ENCODE data around the gene IRF2.

IRF2 gene

GRCh38 chr4:184450045-184450444, 24.3 kb downstream of the IRF2 start:
- DNase-seq = no peak

DNA sequence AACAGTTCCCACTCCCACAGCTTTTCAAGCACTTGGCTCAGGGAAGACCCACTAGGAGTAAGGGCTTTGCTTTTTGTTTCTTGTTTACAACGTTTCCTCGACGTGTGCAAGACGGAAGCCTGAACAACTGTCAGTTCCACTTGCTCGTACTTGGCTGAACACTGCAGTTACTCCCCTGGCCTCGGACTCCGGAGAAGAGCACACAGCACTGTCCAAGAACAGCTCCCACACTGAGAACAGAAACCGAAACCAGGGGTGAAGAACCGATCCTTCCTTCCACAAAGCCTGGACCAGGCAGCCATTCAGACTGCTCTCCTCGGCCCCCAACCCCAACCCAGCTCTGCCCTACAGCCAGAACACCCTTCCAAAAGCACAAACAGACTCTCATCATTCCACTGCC, 25.5 kb downstream of the IRF2 start:
- no peak for DNase-seq

DNA sequence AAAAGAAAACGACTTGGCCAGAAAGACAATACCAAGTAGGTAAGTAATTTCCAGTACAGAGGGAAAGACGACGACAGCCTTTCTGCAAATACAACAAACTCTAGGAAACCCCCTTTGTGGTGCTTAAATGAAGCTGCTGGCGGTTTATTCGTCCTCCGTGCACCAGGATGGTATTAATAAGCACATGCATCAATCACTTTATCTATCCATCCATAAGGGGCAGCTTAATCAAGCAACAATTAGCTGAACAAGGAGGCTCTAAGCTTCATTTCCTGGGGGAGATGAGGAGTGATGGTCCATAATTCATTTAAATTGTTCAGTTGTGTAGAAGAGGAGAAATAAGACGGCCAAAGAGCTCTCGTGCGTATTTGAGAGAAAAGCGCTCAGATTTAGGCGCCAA, 26.2 kb downstream of the IRF2 start:
- no peak for DNase-seq

- no peak for DNase-seq
Measured at GRCh38 chr4:184447664-184448063, 26.7 kb downstream of the IRF2 start.

- no peak for DNase-seq
Measured at GRCh38 chr4:184446132-184446658, 28.2 kb downstream of the IRF2 start.

DNA sequence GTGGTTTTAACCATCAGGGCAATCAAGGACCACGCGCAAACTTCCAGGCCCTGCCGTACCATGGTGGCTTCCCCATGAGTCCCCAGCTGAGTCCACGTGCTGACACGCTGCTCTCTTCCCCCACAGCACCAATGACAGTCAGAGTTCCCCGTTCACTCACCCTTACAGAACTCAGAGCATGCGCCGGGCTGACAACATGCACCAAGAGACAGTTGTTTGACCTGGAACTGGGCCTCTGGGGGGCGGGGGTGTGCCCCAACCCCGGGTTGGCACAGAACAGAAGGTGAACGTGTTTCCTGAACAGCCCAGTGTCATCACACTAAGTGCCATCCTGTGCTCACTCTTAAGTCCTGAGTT, 29.4 kb downstream of the IRF2 start:
- DNase-seq = no peak

DNA sequence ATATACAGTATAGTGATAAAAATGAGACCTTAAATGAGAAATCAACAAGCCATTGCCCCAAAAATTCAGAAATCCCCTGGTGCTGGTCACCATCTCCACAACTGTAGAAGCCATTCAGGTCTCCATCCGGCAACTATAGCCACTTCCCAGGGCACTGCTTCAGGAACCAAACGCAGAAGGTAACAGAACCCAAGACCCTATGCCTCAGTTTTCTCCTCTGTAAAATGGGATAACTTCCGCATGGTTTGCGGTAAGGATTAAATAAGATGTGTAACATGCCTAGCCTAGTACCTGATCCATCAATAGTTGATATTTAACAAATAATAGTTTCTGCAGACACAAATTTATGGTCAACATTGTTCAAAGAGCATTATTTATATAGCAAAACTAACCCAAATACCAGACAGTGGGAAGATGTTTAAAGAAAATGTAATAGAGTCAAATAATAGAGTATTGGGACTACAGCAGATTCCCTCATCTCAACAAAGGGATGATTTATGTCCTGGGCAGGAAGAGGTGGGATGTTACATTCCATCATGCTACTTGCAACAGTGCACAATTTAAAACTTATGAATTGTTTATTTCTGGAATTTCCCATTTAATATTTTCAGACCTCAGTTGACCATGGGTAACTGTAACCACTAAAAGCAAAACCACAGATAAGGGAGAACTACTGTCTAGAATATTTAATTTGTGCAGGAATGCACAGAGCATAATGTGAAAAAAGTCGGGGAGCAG, 30.0 kb downstream of the IRF2 start:
- DNase-seq = no peak

DNA sequence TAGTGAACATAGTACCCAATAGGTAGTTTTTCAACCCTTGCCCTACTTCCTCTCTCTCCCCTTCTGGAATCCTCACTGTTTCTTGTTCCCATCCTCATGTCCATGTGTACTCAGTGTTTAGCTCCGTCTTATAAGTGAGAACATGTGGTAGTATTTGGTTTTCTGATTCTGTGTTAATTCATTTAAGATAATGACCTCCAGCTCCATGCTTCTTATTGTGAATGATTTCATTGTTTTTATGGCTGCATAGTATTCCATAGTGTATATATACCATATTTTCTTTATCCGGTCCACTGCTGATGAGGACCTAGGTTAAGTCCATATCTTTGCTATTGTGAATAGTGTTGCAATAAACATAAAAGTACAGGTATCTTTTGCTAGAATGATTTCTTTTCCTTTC, 31.0 kb downstream of the IRF2 start:
- no peak for DNase-seq

DNA sequence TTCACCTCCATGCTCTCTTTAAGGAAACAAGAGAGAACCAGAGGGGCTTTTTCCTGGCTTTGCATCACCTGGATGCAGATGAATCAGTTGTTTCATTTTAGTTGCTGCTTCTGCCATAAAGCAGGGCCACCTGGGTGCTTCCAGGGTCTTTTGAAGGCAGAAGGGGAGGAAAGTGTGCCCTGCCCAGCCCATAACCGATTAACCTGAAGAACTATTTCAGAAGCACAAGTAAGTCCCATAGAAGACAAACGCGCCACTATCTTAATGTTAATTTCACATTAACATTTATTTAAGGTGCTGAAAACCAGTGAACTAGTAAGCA, 32.1 kb downstream of the IRF2 start:
- no peak for DNase-seq

DNA sequence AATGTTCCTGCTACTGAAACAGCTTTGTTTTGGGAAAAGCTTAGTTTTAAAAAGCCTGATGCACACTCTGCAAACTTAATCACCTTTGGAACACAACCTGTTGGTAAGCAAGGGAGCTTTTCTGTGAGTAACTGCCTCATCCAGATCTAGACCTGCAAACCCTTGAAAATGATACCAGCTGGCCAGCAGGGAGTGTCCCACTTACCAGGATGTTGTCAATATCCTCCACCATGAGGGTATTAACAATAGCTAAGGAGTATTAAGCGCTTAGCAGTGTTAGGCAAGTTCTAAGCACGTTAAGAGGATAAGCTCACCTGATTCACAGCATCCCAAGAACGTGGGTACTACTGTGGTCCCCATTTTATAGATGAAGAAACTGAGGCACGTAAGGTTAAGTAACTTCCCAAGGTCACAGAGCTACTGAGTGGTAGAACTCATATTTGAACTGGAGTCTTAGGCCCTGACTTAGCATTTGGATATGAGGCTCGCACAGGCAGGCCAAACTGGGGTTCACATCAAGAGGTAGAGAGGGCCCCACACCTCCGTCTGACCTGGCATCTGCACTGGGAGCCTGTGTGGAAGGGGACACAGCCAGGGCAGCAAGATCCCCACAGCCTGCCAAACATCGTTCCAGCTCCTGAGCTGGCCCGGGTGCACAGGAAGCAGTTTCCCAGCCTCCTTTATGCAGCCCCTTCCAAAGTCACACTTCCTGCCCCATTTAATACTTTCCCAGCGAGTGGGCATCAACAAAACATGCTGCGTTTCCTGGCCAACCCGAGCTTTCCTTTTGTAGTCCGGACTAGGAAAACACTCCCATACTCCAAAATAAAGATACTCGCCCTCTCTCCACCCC, 32.7 kb downstream of the IRF2 start:
- DNase-seq = no peak

- no peak for DNase-seq
Measured at GRCh38 chr4:184440595-184441358, 33.6 kb downstream of the IRF2 start.

- DNase-seq = no peak
Measured at GRCh38 chr4:184439856-184440594, 34.3 kb downstream of the IRF2 start.

DNA sequence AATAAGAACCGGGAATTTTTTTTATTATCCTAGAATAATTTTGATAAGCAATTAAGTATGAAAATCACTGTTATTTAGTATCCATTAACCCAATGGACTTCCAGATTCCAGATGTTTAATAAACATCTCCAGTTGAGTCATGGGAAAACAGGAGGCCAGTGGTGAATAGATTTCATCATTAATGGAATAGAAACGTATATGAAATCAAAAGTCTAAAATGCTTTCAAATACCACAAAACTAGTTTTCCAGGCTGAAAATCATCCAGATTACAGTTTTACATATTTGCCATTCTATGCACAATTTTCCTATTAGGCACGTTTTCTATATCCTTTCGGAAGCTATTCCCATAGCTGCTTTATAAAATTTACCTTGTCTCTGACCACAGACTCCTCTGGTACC, 35.0 kb downstream of the IRF2 start:
- DNase-seq = no peak

DNA sequence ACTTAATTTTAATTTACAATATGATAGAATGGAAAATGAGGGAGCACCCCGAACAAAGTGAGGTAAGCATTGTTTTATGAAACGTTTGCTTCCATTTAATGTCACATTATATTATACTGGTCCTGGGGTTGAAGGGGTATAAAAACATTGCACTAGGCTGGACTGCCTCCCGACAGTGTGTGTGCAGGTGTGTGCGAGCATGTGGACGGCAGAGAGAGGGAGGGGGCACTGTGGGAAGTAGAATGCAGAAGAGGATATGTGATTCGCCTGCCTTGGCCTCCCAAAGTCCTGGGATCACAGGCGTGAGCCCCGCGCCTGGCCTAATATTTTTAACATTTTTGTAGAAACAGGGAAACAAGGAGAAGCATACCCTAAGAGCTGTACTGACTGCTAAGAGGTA, 36.0 kb downstream of the IRF2 start:
- DNase-seq = no peak

DNA sequence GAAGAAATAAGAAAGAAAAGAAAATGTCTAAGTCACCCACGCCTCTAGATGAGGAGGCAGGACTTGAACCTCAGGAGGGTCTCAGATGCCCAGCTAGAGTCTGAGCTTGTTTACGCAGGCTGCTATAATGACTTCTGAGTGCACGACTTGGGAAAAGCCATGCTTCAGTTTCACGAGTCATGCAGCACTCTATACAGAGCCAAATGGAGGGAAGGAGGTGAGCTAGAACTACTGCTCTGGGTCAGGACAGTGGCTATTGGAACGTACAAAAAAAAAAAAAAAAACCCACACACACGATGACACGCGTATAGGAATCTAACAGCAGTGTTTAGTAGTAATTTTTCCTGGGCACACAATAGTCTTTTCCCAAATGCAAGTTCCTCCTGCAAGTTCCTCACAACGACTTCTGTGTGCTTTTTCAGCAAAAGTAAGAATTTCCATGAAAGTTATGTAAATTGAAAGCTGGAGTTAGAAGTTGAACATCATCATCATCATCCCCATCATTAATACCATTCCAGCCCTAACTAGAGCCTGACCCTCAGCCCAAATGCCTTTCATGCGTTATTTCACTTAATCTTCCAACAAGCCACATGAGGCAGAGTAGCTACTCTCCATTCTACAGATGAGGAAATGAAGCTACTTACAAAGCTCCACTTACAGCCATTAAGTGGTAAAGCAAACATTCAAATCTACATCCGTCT, 36.6 kb downstream of the IRF2 start:
- DNase-seq = no peak

- DNase-seq = no peak
Measured at GRCh38 chr4:184434501-184435066, 39.8 kb downstream of the IRF2 start.

DNA sequence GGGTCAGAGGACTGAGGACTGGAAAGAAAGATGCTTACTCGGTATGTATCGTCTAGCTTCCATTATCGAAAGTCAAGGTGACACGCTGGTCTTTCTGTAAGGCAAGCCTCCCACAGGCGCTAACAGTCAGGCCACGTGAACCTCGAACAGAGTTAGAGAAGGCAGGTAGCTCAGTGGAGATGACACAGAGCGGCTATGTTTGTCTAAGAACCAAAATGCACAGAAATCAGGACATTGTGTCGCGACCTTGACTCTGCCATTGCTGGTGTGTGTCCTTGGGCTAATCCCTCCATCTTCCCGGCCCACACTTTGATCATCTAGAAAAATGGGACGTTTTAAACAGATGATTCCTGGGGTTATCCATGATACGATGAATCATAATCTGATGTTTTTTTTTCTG, 40.3 kb downstream of the IRF2 start:
- DNase-seq = no peak

DNA sequence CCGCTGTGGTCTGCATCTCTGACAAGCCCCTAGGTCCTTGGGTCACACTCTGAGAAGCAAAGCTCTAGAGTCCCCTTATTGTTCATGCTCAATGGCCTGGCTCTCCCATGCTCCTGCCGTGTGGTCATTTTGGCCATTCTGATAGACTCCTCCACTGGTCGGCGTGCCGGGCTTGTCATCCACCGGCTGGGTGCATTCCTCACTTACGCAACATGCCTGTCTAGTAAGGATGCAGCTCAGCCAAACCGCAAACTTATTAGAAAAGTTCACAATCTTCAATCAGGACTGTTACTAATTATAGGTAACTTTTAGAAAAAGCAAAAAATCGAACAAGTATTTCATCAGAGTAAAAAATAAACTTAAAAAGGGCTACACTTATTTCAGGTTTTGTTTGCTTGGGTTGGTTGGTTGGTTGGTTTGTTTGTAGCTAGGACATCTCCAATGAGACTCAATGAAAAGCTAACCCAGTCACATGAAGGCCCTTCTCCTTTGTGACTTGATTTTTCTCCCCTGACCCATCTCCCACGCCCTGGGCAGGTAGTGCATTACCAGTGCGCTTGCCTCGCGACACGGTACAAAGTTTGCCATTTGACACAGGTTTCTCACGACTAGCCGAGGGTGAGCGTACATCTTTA, 41.0 kb downstream of the IRF2 start:
- no peak for DNase-seq

DNA sequence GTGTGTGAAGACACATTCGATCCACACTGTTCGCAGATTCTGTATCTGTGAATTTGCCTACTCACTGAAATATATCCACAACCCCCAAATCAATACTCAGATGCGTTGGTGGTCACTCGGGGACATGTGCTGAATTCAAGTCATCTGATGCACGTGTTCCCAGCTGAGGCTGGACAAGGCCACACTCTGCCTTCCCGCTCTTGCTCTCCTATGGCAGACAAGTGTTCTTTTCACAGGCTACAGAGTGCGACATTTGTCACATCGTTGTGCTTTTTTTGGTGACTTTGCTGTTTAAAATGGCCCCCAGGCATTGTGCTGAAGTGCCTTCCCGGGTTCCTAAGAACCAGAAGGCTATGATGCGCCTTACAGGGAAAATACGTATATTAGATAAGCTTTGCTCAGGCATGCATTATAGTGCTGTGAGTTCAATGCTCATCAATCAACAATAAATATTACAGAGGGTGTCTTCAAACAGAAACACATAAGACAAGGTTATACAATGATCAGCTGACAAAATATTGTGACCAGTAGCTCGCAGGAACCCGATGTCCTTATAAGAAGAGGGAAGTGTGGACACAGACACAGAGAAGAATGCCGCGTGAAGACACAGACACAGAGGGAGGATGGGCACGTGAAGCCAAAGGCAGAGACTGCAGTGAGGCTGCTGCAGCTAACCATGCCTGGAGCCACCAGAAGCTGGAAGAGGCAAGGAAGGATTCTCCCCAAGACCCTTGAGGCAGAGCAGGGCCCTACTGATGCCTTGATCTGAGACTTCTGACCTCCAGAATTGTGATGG, 42.0 kb downstream of the IRF2 start:
- DNase-seq = no peak

GRCh38 chr4:184430163-184430562, 44.2 kb downstream of the IRF2 start:
- no peak for DNase-seq

GRCh38 chr4:184428787-184429186, 45.6 kb downstream of the IRF2 start:
- no peak for DNase-seq
